Endothelial cell (in vitro differentiated cells): ENCODE data around the gene AGA. TPM values are rescaled to one million over a fixed set of nuclear protein-coding genes. Genes with fewer than 3 reads are reported as not detected.

ENCODE experiments used
- DNase-seq: peaks from one replicate; pipeline ENCODE4 v3.0.0; 2021; ENCODE audit warnings: low spot score
- H3K27ac Mint-ChIP-seq: one replicate; pipeline ENCODE4 v1.8.0; 2021; ENCODE audit warnings: mixed read lengths, inconsistent platforms; ENCODE audit not compliant: unreplicated experiment
- H3K27me3 Mint-ChIP-seq: one replicate; pipeline ENCODE4 v1.8.0; 2021; ENCODE audit warnings: mild to moderate bottlenecking, moderate library complexity, mixed read lengths, inconsistent platforms; ENCODE audit not compliant: unreplicated experiment
- H3K36me3 Mint-ChIP-seq: one replicate; pipeline ENCODE4 v1.8.0; 2021; ENCODE audit warnings: mild to moderate bottlenecking, low read depth, mixed read lengths, inconsistent platforms; ENCODE audit not compliant: unreplicated experiment
- H3K4me1 Mint-ChIP-seq: one replicate; pipeline ENCODE4 v1.8.0; 2021; ENCODE audit warnings: mild to moderate bottlenecking, mixed read lengths, inconsistent platforms; ENCODE audit not compliant: unreplicated experiment
- H3K4me3 Mint-ChIP-seq: one replicate; pipeline ENCODE4 v1.8.0; 2021; ENCODE audit warnings: mild to moderate bottlenecking, mixed read lengths, inconsistent platforms; ENCODE audit not compliant: unreplicated experiment
- H3K9me3 Mint-ChIP-seq: one replicate; pipeline ENCODE4 v1.8.0; 2021; ENCODE audit warnings: mixed read lengths, inconsistent platforms; ENCODE audit not compliant: unreplicated experiment
- total RNA-seq: library from RNA; stranded (reverse); fragmentation: NEBNext Ultra II Directional; extraction: Animal tissue kit (Norgen Biotek cat#: 25700); gene quantifications from one replicate; pipeline ENCODE4 v1.2.1, GENCODE V29; 2021; ENCODE audit not compliant: unreplicated experiment
- TF ChIP-seq, protein P1 (sequence below): fragments of 200-600 bp; sonication (generic); IDR thresholded peaks from one replicate; pipeline ENCODE4 v1.5.0; 2021; ENCODE audit warnings: antibody characterized with exemption; ENCODE audit not compliant: unreplicated experiment

Gene AGA
- total RNA-seq, 1 donor from 2014 or later: 8.6 TPM

DNA sequence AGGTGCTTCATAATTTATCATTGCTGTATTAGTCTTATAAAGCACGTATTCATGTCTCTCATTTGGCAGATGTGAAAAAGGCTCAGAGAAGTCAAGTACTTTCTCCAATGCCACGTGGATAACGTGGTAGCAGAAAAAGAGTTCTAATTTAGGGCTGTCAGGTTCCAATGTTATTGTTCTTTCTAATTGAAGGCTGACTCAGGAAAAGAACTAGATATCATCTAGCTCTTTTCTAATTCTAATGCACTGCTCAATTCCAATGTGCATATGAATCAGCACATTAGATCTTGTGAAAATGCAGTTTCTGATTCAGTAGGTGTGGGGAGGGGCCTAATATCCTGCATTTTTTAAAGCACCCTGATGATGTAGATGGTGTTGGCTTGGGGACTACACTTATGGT lies 22.8 kb downstream of the AGA start:
- TF ChIP-seq, protein P1, sequence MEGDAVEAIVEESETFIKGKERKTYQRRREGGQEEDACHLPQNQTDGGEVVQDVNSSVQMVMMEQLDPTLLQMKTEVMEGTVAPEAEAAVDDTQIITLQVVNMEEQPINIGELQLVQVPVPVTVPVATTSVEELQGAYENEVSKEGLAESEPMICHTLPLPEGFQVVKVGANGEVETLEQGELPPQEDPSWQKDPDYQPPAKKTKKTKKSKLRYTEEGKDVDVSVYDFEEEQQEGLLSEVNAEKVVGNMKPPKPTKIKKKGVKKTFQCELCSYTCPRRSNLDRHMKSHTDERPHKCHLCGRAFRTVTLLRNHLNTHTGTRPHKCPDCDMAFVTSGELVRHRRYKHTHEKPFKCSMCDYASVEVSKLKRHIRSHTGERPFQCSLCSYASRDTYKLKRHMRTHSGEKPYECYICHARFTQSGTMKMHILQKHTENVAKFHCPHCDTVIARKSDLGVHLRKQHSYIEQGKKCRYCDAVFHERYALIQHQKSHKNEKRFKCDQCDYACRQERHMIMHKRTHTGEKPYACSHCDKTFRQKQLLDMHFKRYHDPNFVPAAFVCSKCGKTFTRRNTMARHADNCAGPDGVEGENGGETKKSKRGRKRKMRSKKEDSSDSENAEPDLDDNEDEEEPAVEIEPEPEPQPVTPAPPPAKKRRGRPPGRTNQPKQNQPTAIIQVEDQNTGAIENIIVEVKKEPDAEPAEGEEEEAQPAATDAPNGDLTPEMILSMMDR: no peak
- DNase-seq: no peak
- Mint-ChIP-seq H3K27me3 (peaks cover 2% of the 10 kb centered on the region), H3K4me3 (no peak overlapping the region), H3K27ac (no peak overlapping the region), H3K4me1 (no peaks in the 10 kb centered on the region), H3K9me3 (no peaks in the 10 kb centered on the region), H3K36me3 (no peaks in the 10 kb centered on the region)

DNA sequence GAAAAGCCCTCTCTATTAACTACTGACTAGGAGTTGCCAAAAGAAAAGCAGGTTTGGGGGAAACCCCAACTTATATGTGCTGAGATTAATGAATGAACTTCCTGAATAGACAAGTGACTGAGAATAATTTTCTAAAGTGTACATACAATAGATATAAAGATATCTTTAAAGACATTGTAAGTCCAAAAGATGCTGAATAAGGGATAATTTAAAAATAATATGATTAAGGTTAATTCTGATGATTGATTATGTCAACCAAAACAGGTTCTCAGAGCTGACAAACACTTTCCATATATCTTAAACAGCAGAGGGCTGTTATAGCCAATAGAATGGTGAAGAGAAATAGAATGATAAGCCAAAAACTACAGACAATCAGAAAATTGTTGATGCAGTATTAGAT lies 28.6 kb downstream of the AGA start:
- Mint-ChIP-seq H3K27ac (no peak overlapping the region), H3K36me3 (no peaks in the 10 kb centered on the region), H3K4me1 (no peaks in the 10 kb centered on the region), H3K9me3 (no peaks in the 10 kb centered on the region), H3K27me3 (no peaks in the 10 kb centered on the region), H3K4me3 (no peak overlapping the region)
- TF ChIP-seq, protein P1: no peak
- no peak for DNase-seq

DNA sequence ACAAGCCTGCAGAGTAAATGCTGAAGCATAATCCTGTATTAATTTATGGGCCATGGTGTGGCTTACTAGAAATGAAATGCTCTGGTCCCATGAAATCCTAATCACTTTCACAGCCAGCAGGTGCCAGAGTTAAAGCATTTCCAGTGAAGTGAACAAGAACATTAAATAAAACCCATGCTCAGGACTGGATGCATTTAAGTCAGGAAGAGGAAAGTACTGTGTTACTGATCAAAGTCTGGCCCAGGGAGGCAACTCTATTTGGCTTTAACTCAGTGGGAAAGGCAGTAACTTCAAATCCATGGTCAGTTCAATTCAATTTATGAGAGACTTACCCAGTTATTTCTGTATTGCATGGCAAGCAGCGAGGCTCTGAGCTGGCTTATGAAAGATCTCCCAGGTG lies 29.2 kb downstream of the AGA start:
- H3K27ac Mint-ChIP-seq: no peak overlapping the region
- H3K9me3 Mint-ChIP-seq: no peaks in the 10 kb centered on the region
- DNase-seq: no peak
- no peaks in the 10 kb centered on the region for H3K36me3 Mint-ChIP-seq
- TF ChIP-seq, protein P1: no peak
- H3K4me3 Mint-ChIP-seq: no peak overlapping the region
- no peaks in the 10 kb centered on the region for H3K27me3 Mint-ChIP-seq
- H3K4me1 Mint-ChIP-seq: no peaks in the 10 kb centered on the region

DNA sequence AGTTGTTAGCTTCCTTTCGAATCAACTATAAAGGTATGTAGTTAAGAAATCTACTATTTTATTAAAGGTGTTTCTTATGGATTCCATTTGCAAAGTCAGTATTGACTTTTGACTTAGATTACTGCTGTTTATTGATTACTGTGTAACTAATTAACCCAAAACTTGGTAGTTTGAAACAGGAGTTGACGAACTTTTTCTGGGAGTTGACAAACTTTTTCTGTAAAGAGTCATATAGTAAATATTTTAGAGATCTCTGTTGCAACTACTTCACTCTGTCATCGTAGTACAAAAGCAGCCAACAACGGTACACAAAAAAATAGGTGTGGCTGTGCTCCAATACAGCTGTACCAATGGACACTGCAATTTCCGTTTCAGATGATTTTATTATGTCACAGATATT lies 30.2 kb downstream of the AGA start:
- DNase-seq: no peak
- Mint-ChIP-seq H3K9me3 (no peaks in the 10 kb centered on the region), H3K27me3 (peaks cover 3% of the 10 kb centered on the region), H3K36me3 (no peaks in the 10 kb centered on the region), H3K4me1 (no peaks in the 10 kb centered on the region), H3K27ac (no peak overlapping the region), H3K4me3 (no peak overlapping the region)
- TF ChIP-seq, protein P1: no peak

DNA sequence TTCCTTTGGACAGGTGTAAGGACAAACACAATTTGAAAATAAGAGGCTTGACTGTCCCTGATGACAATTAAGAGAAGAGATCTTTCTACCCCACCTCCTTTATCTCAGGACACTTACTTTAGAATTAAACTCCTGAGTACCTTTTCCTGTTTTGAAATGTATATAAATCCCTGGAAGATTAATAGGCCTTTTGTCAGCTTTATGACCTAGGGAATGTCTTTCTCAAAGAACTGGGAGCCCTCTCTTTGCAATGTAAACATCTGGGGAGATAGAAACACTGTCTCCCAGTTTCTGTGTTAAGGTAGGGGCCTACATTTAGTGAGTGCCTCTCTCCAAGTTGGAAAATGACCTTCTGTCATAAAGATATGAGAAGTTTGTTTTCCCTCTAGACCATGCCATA lies 31.7 kb downstream of the AGA start:
- no peak for DNase-seq
- no peaks in the 10 kb centered on the region for H3K9me3 Mint-ChIP-seq
- no peaks in the 10 kb centered on the region for H3K4me1 Mint-ChIP-seq
- TF ChIP-seq, protein P1: no peak
- no peak overlapping the region for H3K4me3 Mint-ChIP-seq
- peaks cover 3% of the 10 kb centered on the region for H3K27me3 Mint-ChIP-seq
- no peak overlapping the region for H3K27ac Mint-ChIP-seq
- no peaks in the 10 kb centered on the region for H3K36me3 Mint-ChIP-seq
